Endothelial cell of umbilical vein (primary cell): ENCODE data around the gene MCFD2. TPM values are rescaled to one million over a fixed set of nuclear protein-coding genes. Genes with fewer than 3 reads are reported as not detected.

Experiments used
- BruUV-seq: library from RNA; stranded (reverse); fragments of 400-500 nt; replicated peaks from 2 replicates; lab custom pipeline; 2021; lab: Mats Ljungman, UMichigan
- CTCF ChIA-PET: fragments of 300-600, 350-600 bp; sonication (Branson Sonifier 250); formaldehyde crosslinking; loops from one replicate; lab custom pipeline; 2021; ENCODE audit warnings: antibody characterized with exemption, inconsistent platforms; lab: Charles Lee
- POLR2A ChIA-PET: fragments of 300-600, 350-600 bp; sonication (Branson Sonifier 250); formaldehyde crosslinking; loops from one replicate; lab custom pipeline; 2021; ENCODE audit warnings: antibody characterized with exemption, inconsistent platforms; lab: Charles Lee
- DNase-seq: peaks from one replicate; pipeline ENCODE4 v3.0.0-alpha.2; 2011; ENCODE audit warnings: low read depth, low spot score
- FAIRE-seq: peaks from 2 replicates; lab custom pipeline; 2011; peaks lifted over from hg19 to GRCh38; lab: Jason Lieb, UNC
- H2AFZ ChIP-seq: 2 replicates; pipeline ENCODE4 v1.6.0; 2012; ENCODE audit warnings: low read depth, low read length, control low read depth, inconsistent platforms
- H3K27ac ChIP-seq: 2 replicates; pipeline ENCODE4 v1.5.1; 2011; ENCODE audit warnings: low read depth, mild to moderate bottlenecking, control low read depth, low read length, moderate library complexity; ENCODE audit not compliant: insufficient read depth
- H3K27me3 ChIP-seq, 2 experiments: 2 replicates each; pipeline versions ENCODE4 v1.6.0 to v1.6.1; 2011; ENCODE audit warnings: low read length in 2 of 2, mixed read lengths in 1 of 2; ENCODE audit not compliant: control insufficient read depth in 2 of 2, insufficient read depth in 2 of 2
- H3K36me3 ChIP-seq, 2 experiments: 2 replicates in 1 of 2; 3 replicates in 1 of 2; pipeline ENCODE4 v1.5.1; 2011; ENCODE audit warnings: low read length in 2 of 2, mild to moderate bottlenecking in 1 of 2, moderate library complexity in 1 of 2; ENCODE audit not compliant: control insufficient read depth in 2 of 2, insufficient read depth in 2 of 2; ENCODE audit errors: extremely low read depth in 1 of 2
- H3K4me1 ChIP-seq: 3 replicates; pipeline ENCODE4 v1.5.1; 2011; ENCODE audit warnings: mild to moderate bottlenecking, low read length; ENCODE audit not compliant: control insufficient read depth, insufficient read depth; ENCODE audit errors: extremely low read depth
- H3K4me2 ChIP-seq: 2 replicates; pipeline ENCODE4 v1.6.1; 2011; ENCODE audit warnings: low read length, control low read depth, mixed read lengths; ENCODE audit not compliant: insufficient read depth
- H3K4me3 ChIP-seq, 3 experiments: fragments of 200-600 bp in 1 of 3; sonication (generic), shearing (Covaris generic) in 1 of 3; replicated peaks in 1 of 3; 2 replicates each; pipeline ENCODE4 v1.5.1; 2011 to 2016; ENCODE audit warnings: control low read depth in 3 of 3, low read length in 3 of 3, mild to moderate bottlenecking in 2 of 3, inconsistent platforms in 1 of 3, low read depth in 1 of 3, moderate library complexity in 1 of 3; ENCODE audit not compliant: insufficient read depth in 1 of 3
- H3K79me2 ChIP-seq: 2 replicates; pipeline ENCODE4 v1.6.0; 2012; ENCODE audit warnings: low read length, inconsistent platforms; ENCODE audit not compliant: control insufficient read depth, insufficient read depth
- H3K9ac ChIP-seq: replicated peaks from 2 replicates; pipeline ENCODE3; 2011; ENCODE audit warnings: low read length, control low read depth; ENCODE audit not compliant: insufficient read depth; ENCODE audit errors: extremely low read depth
- H3K9me1 ChIP-seq: replicated peaks from 3 replicates; pipeline ENCODE4 v1.6.0; 2011; ENCODE audit warnings: mild to moderate bottlenecking, low read length; ENCODE audit not compliant: control insufficient read depth, insufficient read depth; ENCODE audit errors: extremely low read depth
- H3K9me3 ChIP-seq: replicated peaks from 2 replicates; pipeline ENCODE4 v1.5.1; 2012; ENCODE audit warnings: low read length, inconsistent platforms; ENCODE audit not compliant: control insufficient read depth, insufficient read depth
- H4K20me1 ChIP-seq: replicated peaks from 2 replicates; pipeline ENCODE3; 2011; ENCODE audit warnings: mild to moderate bottlenecking, low read length; ENCODE audit not compliant: control insufficient read depth, insufficient read depth; ENCODE audit errors: extremely low read depth
- CTCF ChIP-seq, 2 donors: IDR thresholded peaks; 1 replicate in 1 of 2; 2 replicates in 1 of 2; pipeline ENCODE4 v1.5.1; 2011; ENCODE audit warnings: low read length in 2 of 2, mild to moderate bottlenecking in 2 of 2, moderate library complexity in 2 of 2, control low read depth in 1 of 2, inconsistent platforms in 1 of 2, low read depth in 1 of 2; ENCODE audit not compliant: insufficient read depth in 1 of 2; ENCODE audit errors: extremely low read depth in 1 of 2
- EZH2 ChIP-seq: IDR thresholded peaks from 2 replicates; pipeline ENCODE4 v1.6.1; 2012; ENCODE audit warnings: borderline replicate concordance, low read depth, mild to moderate bottlenecking, moderate library complexity, low read length, inconsistent platforms; ENCODE audit not compliant: severe bottlenecking
- FOS ChIP-seq: IDR thresholded peaks from 2 replicates; pipeline ENCODE4 v1.6.1; 2011; ENCODE audit warnings: mild to moderate bottlenecking, low read length, moderate library complexity, borderline replicate concordance; ENCODE audit not compliant: insufficient read depth
- GATA2 ChIP-seq: IDR thresholded peaks from 2 replicates; pipeline ENCODE4 v1.7.0; 2011; ENCODE audit warnings: low read depth, mild to moderate bottlenecking, moderate library complexity, mixed read lengths, low read length; ENCODE audit not compliant: insufficient read length, insufficient read depth
- JUN ChIP-seq: IDR thresholded peaks from 2 replicates; pipeline ENCODE4 v1.6.1; 2011; ENCODE audit warnings: borderline replicate concordance, low read depth; ENCODE audit not compliant: insufficient read length, insufficient read depth
- MAX ChIP-seq: IDR thresholded peaks from 2 replicates; pipeline ENCODE4 v1.6.1; 2011; ENCODE audit not compliant: insufficient read depth, insufficient read length
- MYC ChIP-seq: IDR thresholded peaks from one replicate; pipeline ENCODE4 v1.6.1; 2011; ENCODE audit warnings: mild to moderate bottlenecking, low read depth, low read length
- POLR2A ChIP-seq: IDR thresholded peaks from 2 replicates; pipeline ENCODE4 v1.6.1; 2012; ENCODE audit warnings: low read depth, mild to moderate bottlenecking, control low read depth, low read length
- POLR2AphosphoS5 ChIP-seq: IDR thresholded peaks from 2 replicates; pipeline ENCODE4 v1.6.1; 2012; ENCODE audit warnings: low read depth, mild to moderate bottlenecking, control low read depth, low read length, moderate library complexity; ENCODE audit not compliant: insufficient read depth
- dilution Hi-C: fragments of 300-500 bp; cut with MboI; formaldehyde crosslinking; loops from one replicate; pipeline ENCODE4 v1.15.0; 2019; ENCODE audit warnings: low sequenced_read_pairs; ENCODE audit not compliant: extremely low pct_ligation_motif_present
- intact Hi-C: fragments of 100-400 bp; cut with micrococcal nuclease; formaldehyde crosslinking; loops from one replicate; pipeline ENCODE4 v1.10.0; 2022
- polyA plus RNA-seq, 4 experiments: library from polyadenylated mRNA; depleted of rRNA in 3 of 4; stranded (reverse) in 3 of 4; unstranded in 1 of 4; fragments of >200 nt; gene quantifications; 2 replicates each; pipeline versions ENCODE4 v1.2.1 to v1.2.3, GENCODE V29; 2011 to 2012; ENCODE audit warnings: missing spikeins in 1 of 4
- total RNA-seq: library from RNA; stranded (reverse); gene quantifications from 2 replicates; pipeline ENCODE4 v1.2.3, GENCODE V29; 2021

The MCFD2 gene
- total and polyA plus RNA-seq, 2 donors (not counting 3 experiments of a cell fraction or from before 2014, with no cell fraction given), result 74.8 to 141 TPM

GRCh38 chr2:46901611-46902010 lies 14.0 kb downstream of the MCFD2 start:
- FAIRE-seq, result no peak
- H3K9me1 ChIP-seq, result no peaks in the 10 kb centered on the region
- H2AFZ ChIP-seq, result no peak overlapping the region
- no peak overlapping the region for H3K4me2 ChIP-seq
- no peaks in the 10 kb centered on the region for H3K27me3 ChIP-seq
- POLR2A ChIA-PET, result no interaction called here
- DNase-seq, result no peak
- CTCF ChIA-PET, result no interaction called here
- H3K79me2 ChIP-seq, result peaks cover 3% of the 10 kb centered on the region
- peaks cover 5 to 9% of the 10 kb centered on the region in 2 experiments for H3K36me3 ChIP-seq
- no peaks in the 10 kb centered on the region for H3K9me3 ChIP-seq
- BruUV-seq, result no TSS peak
- no peak overlapping the region for H3K4me3 ChIP-seq
- H4K20me1 ChIP-seq, result no peaks in the 10 kb centered on the region
- dilution Hi-C loops (no loop called here), intact Hi-C loops (no loop called here)
- no peaks in the 10 kb centered on the region for H3K4me1 ChIP-seq
- TF ChIP-seq FOS, result no peak
- TF ChIP-seq GATA2, result no peak
- TF ChIP-seq MAX, result no peak
- no peak for TF ChIP-seq CTCF (IDR thresholded peaks at IDR 0.05; ENCODE audit: extremely low read depth in 1 of 2, insufficient read depth in 1 of 2, low read depth in 1 of 2, low read length in 2 of 2)
- no peak for TF ChIP-seq POLR2A
- no peak for TF ChIP-seq MYC
- no peak for TF ChIP-seq JUN
- TF ChIP-seq EZH2, result no peak
- no peak for TF ChIP-seq POLR2AphosphoS5
- H3K27ac ChIP-seq, result no peak overlapping the region
- no peak overlapping the region for H3K9ac ChIP-seq
